ENCODE data around the gene HSD17B1. TPM values are rescaled to one million over a fixed set of nuclear protein-coding genes. Genes with fewer than 3 reads are reported as not detected.

The HSD17B1 gene
- total RNA-seq, 1 experiment from 2014 or later: 18.1 TPM

DNA sequence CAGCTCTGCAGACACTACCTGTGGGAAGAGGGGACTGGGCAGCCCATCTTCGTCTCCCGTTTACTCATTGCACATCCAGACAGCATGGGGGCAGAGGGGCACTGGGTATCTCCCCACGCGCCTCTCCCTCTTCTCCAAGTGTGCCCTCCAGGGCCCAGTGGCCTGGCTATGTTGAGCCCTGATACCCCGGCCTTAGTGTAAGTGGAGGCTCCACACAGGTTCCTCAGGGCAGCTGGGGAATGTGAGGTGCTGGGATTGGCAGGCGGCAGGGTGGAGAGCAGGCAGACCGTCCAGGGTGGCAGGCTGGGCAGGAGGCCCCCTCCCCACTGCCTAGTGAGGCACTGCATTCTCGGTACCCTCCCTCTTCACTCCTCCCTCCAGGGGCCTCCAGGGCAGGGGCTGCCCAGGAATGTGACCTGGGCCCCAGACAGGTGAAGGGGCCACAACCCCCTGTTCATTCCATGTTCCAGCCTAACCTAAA, 29.9 kb upstream of the HSD17B1 start:
- H3K27me3 Mint-ChIP-seq (ENCODE audit: insufficient read depth, unreplicated experiment): no peaks in the 10 kb centered on the region
- POLR2A ChIA-PET: interaction anchor here (0.7 to 1.5 kb wide), 2 partner anchors 16 to 100 kb away, joined by 3 to 4 read pairs; partner anchors contain the start of gene CAVIN1
- intact Hi-C loops (cut with micrococcal nuclease): no loop called here
- no peak for DNase-seq (ENCODE audit: unreplicated experiment)
- H3K9me3 Mint-ChIP-seq (ENCODE audit: unreplicated experiment): no peaks in the 10 kb centered on the region
- CTCF ChIA-PET: no interaction called here
- H3K4me3 Mint-ChIP-seq (ENCODE audit: unreplicated experiment): no peak overlapping the region
- peak overlapping the region; percentile 98 for H3K27ac Mint-ChIP-seq (ENCODE audit: low read depth, unreplicated experiment)
- TF ChIP-seq CTCF (IDR thresholded peaks at IDR 0.05; ENCODE audit: unreplicated experiment): no peak
- H3K36me3 Mint-ChIP-seq (ENCODE audit: insufficient read depth, unreplicated experiment): peaks cover 6% of the 10 kb centered on the region
- H3K4me1 Mint-ChIP-seq (ENCODE audit: insufficient read depth, unreplicated experiment): peaks cover 52% of the 10 kb centered on the region
- BruUV-seq (replicated peaks): no TSS peak

DNA sequence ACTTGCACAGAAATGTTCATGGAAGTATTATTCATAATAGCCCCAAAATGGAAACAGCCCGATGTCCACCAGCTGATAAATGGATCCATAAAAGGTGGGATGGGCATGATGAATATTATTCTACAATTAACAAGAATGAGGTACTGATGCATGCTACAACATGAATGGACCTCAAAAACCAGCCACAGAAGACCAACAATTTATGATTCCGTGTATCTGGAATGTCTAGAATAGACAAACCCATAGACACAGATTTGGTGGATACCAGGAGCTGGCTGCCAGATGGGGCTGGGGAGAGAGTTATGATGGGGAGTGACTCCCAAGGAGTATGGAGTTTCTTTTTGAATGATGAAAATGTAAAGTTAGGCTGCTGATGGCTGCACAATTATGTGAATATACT, 27.5 kb upstream of the HSD17B1 start:
- ChIA-PET POLR2A (no interaction called here), CTCF (interaction anchor here (0.6 to 0.7 kb wide), 3 partner anchors 262 to 561 kb away, joined by 3 read pairs; no protein-coding TSS in a partner anchor)
- DNase-seq (ENCODE audit: unreplicated experiment): no peak
- Mint-ChIP-seq H3K4me1 (ENCODE audit: insufficient read depth, unreplicated experiment) (peaks cover 30% of the 10 kb centered on the region), H3K27ac (ENCODE audit: low read depth, unreplicated experiment) (no peak overlapping the region), H3K4me3 (ENCODE audit: unreplicated experiment) (no peak overlapping the region), H3K36me3 (ENCODE audit: insufficient read depth, unreplicated experiment) (no peaks in the 10 kb centered on the region), H3K9me3 (ENCODE audit: unreplicated experiment) (no peaks in the 10 kb centered on the region), H3K27me3 (ENCODE audit: insufficient read depth, unreplicated experiment) (no peaks in the 10 kb centered on the region)
- no peak for TF ChIP-seq CTCF (IDR thresholded peaks at IDR 0.05; ENCODE audit: unreplicated experiment)
- intact Hi-C loops (cut with micrococcal nuclease): loop anchor here (5.0 kb wide), 2 partner anchors 303 to 403 kb away; partner anchors contain the start of genes HSPB9 and KAT2A
- BruUV-seq (replicated peaks): no TSS peak

DNA sequence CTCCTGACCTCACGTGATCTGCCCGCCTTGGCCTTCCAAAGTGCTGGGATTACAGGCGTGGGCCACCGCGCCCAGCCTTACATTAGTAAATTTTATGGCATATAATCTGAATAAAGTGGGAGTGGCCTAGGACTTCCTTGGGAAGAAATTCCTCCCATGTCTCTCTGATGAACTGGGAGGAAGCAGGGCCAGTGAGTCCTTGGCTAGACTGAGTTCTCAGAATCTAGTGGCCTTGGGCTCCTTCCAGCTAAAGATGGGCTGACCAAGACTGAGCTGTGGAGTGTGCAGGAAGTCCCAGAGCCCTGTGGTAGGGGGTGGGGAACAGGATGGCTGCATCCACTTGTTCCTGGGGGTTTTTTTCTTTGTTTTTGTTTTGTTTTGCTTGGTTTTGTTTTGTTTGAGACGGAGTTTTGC, 26.7 kb upstream of the HSD17B1 start:
- BruUV-seq (replicated peaks): no TSS peak
- no peak for DNase-seq (ENCODE audit: unreplicated experiment)
- Mint-ChIP-seq H3K27ac (ENCODE audit: low read depth, unreplicated experiment) (no peak overlapping the region), H3K27me3 (ENCODE audit: insufficient read depth, unreplicated experiment) (no peaks in the 10 kb centered on the region), H3K4me3 (ENCODE audit: unreplicated experiment) (no peak overlapping the region), H3K36me3 (ENCODE audit: insufficient read depth, unreplicated experiment) (no peaks in the 10 kb centered on the region), H3K4me1 (ENCODE audit: insufficient read depth, unreplicated experiment) (peaks cover 25% of the 10 kb centered on the region), H3K9me3 (ENCODE audit: unreplicated experiment) (no peaks in the 10 kb centered on the region)
- ChIA-PET CTCF (no interaction called here), POLR2A (interaction anchor here (1.6 kb wide), 1 partner anchor 7 kb away, joined by 4 read pairs; no protein-coding TSS in a partner anchor)
- no peak for TF ChIP-seq CTCF (IDR thresholded peaks at IDR 0.05; ENCODE audit: unreplicated experiment)
- intact Hi-C loops (cut with micrococcal nuclease): loop anchor here (5.0 kb wide), 2 partner anchors 304 to 404 kb away; partner anchors contain the start of genes HSPB9 and KAT2A

DNA sequence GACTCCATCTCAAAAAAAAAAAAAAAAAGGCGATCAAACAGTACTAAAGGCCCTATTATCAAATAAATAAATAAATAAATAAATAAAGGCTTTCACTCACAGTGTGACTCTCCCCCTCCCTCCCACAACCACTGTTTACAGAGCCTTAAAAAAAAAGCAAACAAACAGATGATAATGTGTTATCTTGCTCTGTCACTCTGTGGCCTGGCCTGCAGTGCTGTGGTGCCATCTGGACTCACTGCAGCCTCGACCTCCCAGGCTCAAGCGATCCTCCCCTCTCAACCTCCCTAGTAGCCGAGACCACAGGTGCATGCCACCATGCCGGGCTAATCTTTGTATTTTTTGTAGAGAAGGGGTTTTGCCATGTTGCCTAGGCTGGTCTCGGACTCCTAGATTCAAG, 24.8 kb upstream of the HSD17B1 start:
- Mint-ChIP-seq H3K36me3 (ENCODE audit: insufficient read depth, unreplicated experiment) (no peaks in the 10 kb centered on the region), H3K27me3 (ENCODE audit: insufficient read depth, unreplicated experiment) (no peaks in the 10 kb centered on the region), H3K4me1 (ENCODE audit: insufficient read depth, unreplicated experiment) (peaks cover 17% of the 10 kb centered on the region), H3K9me3 (ENCODE audit: unreplicated experiment) (no peaks in the 10 kb centered on the region), H3K27ac (ENCODE audit: low read depth, unreplicated experiment) (no peak overlapping the region), H3K4me3 (ENCODE audit: unreplicated experiment) (no peak overlapping the region)
- ChIA-PET CTCF (interaction anchor here (0.5 to 3.3 kb wide), 13 partner anchors 9 to 559 kb away, joined by 3 to 24 read pairs (median 4); no protein-coding TSS in a partner anchor), POLR2A (interaction anchor here (0.6 to 1.6 kb wide), 8 partner anchors 8 to 139 kb away, joined by 3 to 8 read pairs (median 4); partner anchors contain the start of genes CAVIN1, NAGLU and STAT3)
- DNase-seq (ENCODE audit: unreplicated experiment): no peak
- TF ChIP-seq CTCF (IDR thresholded peaks at IDR 0.05; ENCODE audit: unreplicated experiment): no peak
- intact Hi-C loops (cut with micrococcal nuclease): loop anchor here (1.0 to 5.0 kb wide), 3 partner anchors 205 to 406 kb away; partner anchors contain the start of genes HSPB9 and KAT2A
- BruUV-seq (replicated peaks): no TSS peak

Data from MCF 10A (cell line).